ENCODE data around the gene OR56A4. TPM values are rescaled to one million over a fixed set of nuclear protein-coding genes. Genes with fewer than 3 reads are reported as not detected.

OR56A4 gene
- not detected in 2 replicates for total RNA-seq

- intact Hi-C loops (cut with micrococcal nuclease), result no loop called here
These were observed at the start of gene OR56A4 for GRCh38 chr11:6006846-6007245. OR56A4 (minus strand) TSS chr11:6006946; CDS start chr11:6002992, 3,954 bp downstream.

GRCh38 chr11:6055569-6055968 lies 48.8 kb upstream of the OR56A4 start:
- intact Hi-C loops (cut with micrococcal nuclease), result no loop called here

- intact Hi-C loops (cut with micrococcal nuclease), result no loop called here
These were observed 45.6 kb upstream of the OR56A4 start for GRCh38 chr11:6052374-6052773.

- intact Hi-C loops (cut with micrococcal nuclease), result no loop called here
These were observed 34.1 kb upstream of the OR56A4 start for GRCh38 chr11:6040874-6041273.

GRCh38 chr11:6030708-6031405 lies 24.1 kb upstream of the OR56A4 start, which contains the start of gene OR56A1:
OR56A1 (minus strand) TSS chr11:6030758; CDS start chr11:6027692, 3,066 bp downstream.
- intact Hi-C loops (cut with micrococcal nuclease), result no loop called here

- intact Hi-C loops (cut with micrococcal nuclease), result loop anchor here (10.0 kb wide), 1 partner anchor 227 kb away; the partner anchor contains the start of gene CCKBR
These were observed 20.8 kb upstream of the OR56A4 start for GRCh38 chr11:6027501-6027900.

- intact Hi-C loops (cut with micrococcal nuclease), result loop anchor here (10.0 kb wide), 1 partner anchor 230 kb away; the partner anchor contains the start of gene CCKBR
These were observed 18.3 kb upstream of the OR56A4 start for GRCh38 chr11:6025056-6025455.

- intact Hi-C loops (cut with micrococcal nuclease), result loop anchor here (1.0 to 10.0 kb wide), 6 partner anchors 232 to 340 kb away; partner anchors contain the start of genes CAVIN3 and CCKBR
These were observed 16.2 kb upstream of the OR56A4 start for GRCh38 chr11:6022956-6023355.

- intact Hi-C loops (cut with micrococcal nuclease), result no loop called here
These were observed 6.3 kb upstream of the OR56A4 start for GRCh38 chr11:6013042-6013441.

- intact Hi-C loops (cut with micrococcal nuclease), result no loop called here
These were observed 5.4 kb upstream of the OR56A4 start for GRCh38 chr11:6012035-6012668.

- intact Hi-C loops (cut with micrococcal nuclease), result no loop called here
These were observed 351 bp downstream of the OR56A4 start for GRCh38 chr11:6006395-6006794.

GRCh38 chr11:6002202-6002699 lies 4.5 kb downstream of the OR56A4 start:
- intact Hi-C loops (cut with micrococcal nuclease), result no loop called here

- intact Hi-C loops (cut with micrococcal nuclease), result no loop called here
These were observed 12.0 kb downstream of the OR56A4 start for GRCh38 chr11:5994791-5995190.

- intact Hi-C loops (cut with micrococcal nuclease), result loop anchor here (1.0 kb wide), 1 partner anchor 371 kb away; no protein-coding TSS in a partner anchor
These were observed 14.0 kb downstream of the OR56A4 start for GRCh38 chr11:5992604-5993251.

- intact Hi-C loops (cut with micrococcal nuclease), result loop anchor here (1.0 kb wide), 1 partner anchor 371 kb away; no protein-coding TSS in a partner anchor
These were observed 14.6 kb downstream of the OR56A4 start for GRCh38 chr11:5992150-5992549.

GRCh38 chr11:5989203-5989602 lies 17.5 kb downstream of the OR56A4 start:
- intact Hi-C loops (cut with micrococcal nuclease), result no loop called here

GRCh38 chr11:5986885-5987284 lies 19.9 kb downstream of the OR56A4 start, which contains the start of gene OR52L1:
OR52L1 (minus strand) TSS chr11:5986985; CDS start chr11:5986930, 55 bp downstream.
- intact Hi-C loops (cut with micrococcal nuclease), result no loop called here

- intact Hi-C loops (cut with micrococcal nuclease), result no loop called here
These were observed 23.3 kb downstream of the OR56A4 start for GRCh38 chr11:5983443-5983842.

GRCh38 chr11:5973530-5973929 lies 33.2 kb downstream of the OR56A4 start:
- intact Hi-C loops (cut with micrococcal nuclease), result no loop called here

- intact Hi-C loops (cut with micrococcal nuclease), result no loop called here
These were observed 38.4 kb downstream of the OR56A4 start, which contains the start of gene OR56A5 for GRCh38 chr11:5968394-5968793. OR56A5 (minus strand) TSS chr11:5968494; CDS start chr11:5968494, 0 bp downstream.

- intact Hi-C loops (cut with micrococcal nuclease), result no loop called here
These were observed 39.0 kb downstream of the OR56A4 start for GRCh38 chr11:5967708-5968107.

Measured in T-helper 1 cell treated with Interleukin-12 subunit alpha and Interleukin-12 subunit beta and Interleukin-4 antibody, amounts not matched to agents 30 ng/mL and 1 ng/mL, for 36 hours (primary cell).